Measurements from ENCODE around the gene ACLY.
"Not testable (repeated sequence)": the region's sequence is repeated elsewhere in the genome, so short reads cannot be mapped to it uniquely, and the experiment has no call there.

ACLY gene

GRCh38 chr17:41939693-41940090, 20.9 kb upstream of the ACLY start:
- no peak overlapping the region for H3K27ac ChIP-seq (ENCODE audit: low read depth, low read length)
- no peak overlapping the region for H3K9ac ChIP-seq (ENCODE audit: low read length in 5 of 5)
- no peaks in the 10 kb centered on the region for H3K36me3 ChIP-seq (ENCODE audit: control insufficient read depth in 5 of 5, insufficient read depth in 5 of 5, low read length in 5 of 5)
- peaks cover 0 to 33% (median 25%) of the 10 kb centered on the region in 5 donors for H3K4me1 ChIP-seq (ENCODE audit: control insufficient read depth in 5 of 5, insufficient read depth in 5 of 5, low read length in 5 of 5)
- H3K9me3 ChIP-seq (ENCODE audit: control insufficient read depth in 5 of 5, low read length in 5 of 5): no peaks in the 10 kb centered on the region
- H3K4me3 ChIP-seq (ENCODE audit: low read depth in 1 of 5, low read length in 5 of 5): no peak overlapping the region
- no peaks in the 10 kb centered on the region for H3K27me3 ChIP-seq (ENCODE audit: control insufficient read depth in 5 of 5, insufficient read depth in 4 of 5, low read length in 5 of 5)

- Histone ChIP-seq H3K4me3 (ENCODE audit: low read depth in 1 of 5, low read length in 5 of 5) (no peak overlapping the region), H3K27me3 (ENCODE audit: control insufficient read depth in 5 of 5, insufficient read depth in 4 of 5, low read length in 5 of 5) (no peaks in the 10 kb centered on the region), H3K9ac (ENCODE audit: low read length in 5 of 5) (no peak overlapping the region), H3K36me3 (ENCODE audit: control insufficient read depth in 5 of 5, insufficient read depth in 5 of 5, low read length in 5 of 5) (no peaks in the 10 kb centered on the region), H3K4me1 (ENCODE audit: control insufficient read depth in 5 of 5, insufficient read depth in 5 of 5, low read length in 5 of 5) (peaks cover 0 to 32% (median 25%) of the 10 kb centered on the region in 5 donors), H3K27ac (ENCODE audit: low read depth, low read length) (no peak overlapping the region), H3K9me3 (ENCODE audit: control insufficient read depth in 5 of 5, low read length in 5 of 5) (no peaks in the 10 kb centered on the region)
Observed at GRCh38 chr17:41939044-41939692, 20.4 kb upstream of the ACLY start.

- Histone ChIP-seq H3K27ac (ENCODE audit: low read depth, low read length) (peak overlapping the region; percentile 63), H3K36me3 (ENCODE audit: control insufficient read depth in 5 of 5, insufficient read depth in 5 of 5, low read length in 5 of 5) (no peaks in the 10 kb centered on the region), H3K27me3 (ENCODE audit: control insufficient read depth in 5 of 5, insufficient read depth in 4 of 5, low read length in 5 of 5) (no peaks in the 10 kb centered on the region), H3K4me1 (ENCODE audit: control insufficient read depth in 5 of 5, insufficient read depth in 5 of 5, low read length in 5 of 5) (peaks cover 0 to 32% (median 25%) of the 10 kb centered on the region in 5 donors), H3K9me3 (ENCODE audit: control insufficient read depth in 5 of 5, low read length in 5 of 5) (no peaks in the 10 kb centered on the region), H3K9ac (ENCODE audit: low read length in 5 of 5) (peak overlapping the region in 2 of 5 donors; percentile 17 to 43), H3K4me3 (ENCODE audit: low read depth in 1 of 5, low read length in 5 of 5) (no peak overlapping the region)
Observed at GRCh38 chr17:41937970-41938954, 19.5 kb upstream of the ACLY start.

- H3K4me3 ChIP-seq (ENCODE audit: low read depth in 1 of 5, low read length in 5 of 5): no peak overlapping the region
- no peaks in the 10 kb centered on the region for H3K27me3 ChIP-seq (ENCODE audit: control insufficient read depth in 5 of 5, insufficient read depth in 4 of 5, low read length in 5 of 5)
- no peaks in the 10 kb centered on the region for H3K36me3 ChIP-seq (ENCODE audit: control insufficient read depth in 5 of 5, insufficient read depth in 5 of 5, low read length in 5 of 5)
- no peak overlapping the region for H3K27ac ChIP-seq (ENCODE audit: low read depth, low read length)
- no peaks in the 10 kb centered on the region for H3K9me3 ChIP-seq (ENCODE audit: control insufficient read depth in 5 of 5, low read length in 5 of 5)
- peaks cover 0 to 55% (median 26%) of the 10 kb centered on the region in 5 donors for H3K4me1 ChIP-seq (ENCODE audit: control insufficient read depth in 5 of 5, insufficient read depth in 5 of 5, low read length in 5 of 5)
- no peak overlapping the region for H3K9ac ChIP-seq (ENCODE audit: low read length in 5 of 5)
Observed at GRCh38 chr17:41935641-41936040, 16.9 kb upstream of the ACLY start.

- Histone ChIP-seq H3K9ac (ENCODE audit: low read length in 5 of 5) (no peak overlapping the region), H3K36me3 (ENCODE audit: control insufficient read depth in 5 of 5, insufficient read depth in 5 of 5, low read length in 5 of 5) (no peaks in the 10 kb centered on the region), H3K9me3 (ENCODE audit: control insufficient read depth in 5 of 5, low read length in 5 of 5) (no peaks in the 10 kb centered on the region), H3K27me3 (ENCODE audit: control insufficient read depth in 5 of 5, insufficient read depth in 4 of 5, low read length in 5 of 5) (no peaks in the 10 kb centered on the region), H3K4me1 (ENCODE audit: control insufficient read depth in 5 of 5, insufficient read depth in 5 of 5, low read length in 5 of 5) (peaks cover 0 to 40% (median 14%) of the 10 kb centered on the region in 5 donors), H3K4me3 (ENCODE audit: low read depth in 1 of 5, low read length in 5 of 5) (no peak overlapping the region), H3K27ac (ENCODE audit: low read depth, low read length) (no peak overlapping the region)
Observed at GRCh38 chr17:41932816-41933389, 14.2 kb upstream of the ACLY start.

GRCh38 chr17:41931715-41932114, 13.0 kb upstream of the ACLY start:
- H3K27ac ChIP-seq (ENCODE audit: low read depth, low read length); H3K36me3 ChIP-seq (ENCODE audit: control insufficient read depth in 5 of 5, insufficient read depth in 5 of 5, low read length in 5 of 5); H3K4me3 ChIP-seq (ENCODE audit: low read depth in 1 of 5, low read length in 5 of 5); H3K27me3 ChIP-seq (ENCODE audit: control insufficient read depth in 5 of 5, insufficient read depth in 4 of 5, low read length in 5 of 5); H3K9ac ChIP-seq (ENCODE audit: low read length in 5 of 5); H3K9me3 ChIP-seq (ENCODE audit: control insufficient read depth in 5 of 5, low read length in 5 of 5): not testable (repeated sequence)
- peaks cover 0 to 34% (median 11%) of the 10 kb centered on the region in 5 donors for H3K4me1 ChIP-seq (ENCODE audit: control insufficient read depth in 5 of 5, insufficient read depth in 5 of 5, low read length in 5 of 5)

GRCh38 chr17:41930833-41931156, 12.0 kb upstream of the ACLY start:
- H3K9me3 ChIP-seq (ENCODE audit: control insufficient read depth in 5 of 5, low read length in 5 of 5); H3K36me3 ChIP-seq (ENCODE audit: control insufficient read depth in 5 of 5, insufficient read depth in 5 of 5, low read length in 5 of 5); H3K9ac ChIP-seq (ENCODE audit: low read length in 5 of 5); H3K27me3 ChIP-seq (ENCODE audit: control insufficient read depth in 5 of 5, insufficient read depth in 4 of 5, low read length in 5 of 5); H3K27ac ChIP-seq (ENCODE audit: low read depth, low read length): not testable (repeated sequence)
- Histone ChIP-seq H3K4me1 (ENCODE audit: control insufficient read depth in 5 of 5, insufficient read depth in 5 of 5, low read length in 5 of 5) (peaks cover 0 to 34% (median 11%) of the 10 kb centered on the region in 5 donors), H3K4me3 (ENCODE audit: low read depth in 1 of 5, low read length in 5 of 5) (peak overlapping the region; percentile 68 to 85 (median 77))

GRCh38 chr17:41930009-41930832, 11.5 kb upstream of the ACLY start, which contains the start of gene ODAD4:
Gene ODAD4 (plus strand): TSS chr17:41930617. CDS start chr17:41930724, 107 bp downstream.
- peaks cover 0 to 34% (median 11%) of the 10 kb centered on the region in 5 donors for H3K4me1 ChIP-seq (ENCODE audit: control insufficient read depth in 5 of 5, insufficient read depth in 5 of 5, low read length in 5 of 5)
- no peaks in the 10 kb centered on the region for H3K36me3 ChIP-seq (ENCODE audit: control insufficient read depth in 5 of 5, insufficient read depth in 5 of 5, low read length in 5 of 5)
- H3K9ac ChIP-seq (ENCODE audit: low read length in 5 of 5): peak within 1 kb of the TSS; percentile 51 to 77 (median 68)
- H3K4me3 ChIP-seq (ENCODE audit: low read depth in 1 of 5, low read length in 5 of 5): peak within 1 kb of the TSS; percentile 68 to 93 (median 77)
- H3K9me3 ChIP-seq (ENCODE audit: control insufficient read depth in 5 of 5, low read length in 5 of 5): no peaks in the 10 kb centered on the region
- peak within 1 kb of the TSS; percentile 59 for H3K27ac ChIP-seq (ENCODE audit: low read depth, low read length)
- no peaks in the 10 kb centered on the region for H3K27me3 ChIP-seq (ENCODE audit: control insufficient read depth in 5 of 5, insufficient read depth in 4 of 5, low read length in 5 of 5)

GRCh38 chr17:41928693-41929251, 10.0 kb upstream of the ACLY start:
- Histone ChIP-seq H3K4me3 (ENCODE audit: low read depth in 1 of 5, low read length in 5 of 5) (no peak overlapping the region), H3K27ac (ENCODE audit: low read depth, low read length) (no peak overlapping the region), H3K4me1 (ENCODE audit: control insufficient read depth in 5 of 5, insufficient read depth in 5 of 5, low read length in 5 of 5) (peaks cover 0 to 34% (median 11%) of the 10 kb centered on the region in 5 donors)

More at GRCh38 chr17:41928693-41929251, 10.0 kb upstream of the ACLY start:
- no peak overlapping the region for H3K9ac ChIP-seq (ENCODE audit: low read length in 5 of 5)
- H3K27me3 ChIP-seq (ENCODE audit: control insufficient read depth in 5 of 5, insufficient read depth in 4 of 5, low read length in 5 of 5): no peaks in the 10 kb centered on the region
- no peaks in the 10 kb centered on the region for H3K9me3 ChIP-seq (ENCODE audit: control insufficient read depth in 5 of 5, low read length in 5 of 5)
- H3K36me3 ChIP-seq (ENCODE audit: control insufficient read depth in 5 of 5, insufficient read depth in 5 of 5, low read length in 5 of 5): no peaks in the 10 kb centered on the region

All from subcutaneous abdominal adipose tissue (tissue), 5 donors.